NCI-H748 (cell line): ENCODE results near the gene USP5.

Source experiments
- DNase-seq: peaks from one replicate; lab custom pipeline; 2025; ENCODE audit not compliant: unreplicated experiment; lab: John Stamatoyannopoulos, UW

The USP5 gene

GRCh38 chr12:6851921-6852650 lies at the start of gene USP5:
USP5 (plus strand) TSS chr12:6852150; CDS start chr12:6852180, 30 bp downstream.
- DNase-seq = peak; percentile 99

- DNase-seq = no peak
These were observed 44.8 kb upstream of the USP5 start for GRCh38 chr12:6807170-6807569.

- DNase-seq = no peak
These were observed 42.9 kb upstream of the USP5 start for GRCh38 chr12:6809056-6809455.

GRCh38 chr12:6810758-6811157 lies 41.2 kb upstream of the USP5 start:
- DNase-seq = no peak

- DNase-seq = no peak
These were observed 38.6 kb upstream of the USP5 start for GRCh38 chr12:6813363-6813762.

- DNase-seq = no peak
These were observed 35.4 kb upstream of the USP5 start for GRCh38 chr12:6816598-6816997.

GRCh38 chr12:6817098-6817497 lies 34.9 kb upstream of the USP5 start:
- no peak for DNase-seq

GRCh38 chr12:6817662-6818157 lies 34.2 kb upstream of the USP5 start:
- DNase-seq = no peak

- no peak for DNase-seq
These were observed 33.7 kb upstream of the USP5 start for GRCh38 chr12:6818222-6818621.

- DNase-seq = no peak
These were observed 33.3 kb upstream of the USP5 start for GRCh38 chr12:6818645-6819044.

- no peak for DNase-seq
These were observed 32.6 kb upstream of the USP5 start for GRCh38 chr12:6819106-6820030.

- DNase-seq = no peak
These were observed 31.8 kb upstream of the USP5 start for GRCh38 chr12:6820166-6820565.

- peak; percentile 79 for DNase-seq
These were observed 30.1 kb upstream of the USP5 start, which contains the start of gene GPR162 for GRCh38 chr12:6821591-6822425. GPR162 (plus strand) TSS chr12:6821821; CDS start chr12:6823899, 2,078 bp downstream.

GRCh38 chr12:6822426-6823135 lies 29.4 kb upstream of the USP5 start:
- no peak for DNase-seq

GRCh38 chr12:6823182-6824084 lies 28.5 kb upstream of the USP5 start:
- no peak for DNase-seq

- DNase-seq = no peak
These were observed 27.7 kb upstream of the USP5 start for GRCh38 chr12:6824085-6824775.

- no peak for DNase-seq
These were observed 27.0 kb upstream of the USP5 start for GRCh38 chr12:6824901-6825381.

- peak; percentile 79 for DNase-seq
These were observed 26.4 kb upstream of the USP5 start for GRCh38 chr12:6825398-6826124.
